Osteoblast (primary cell): ENCODE results near the gene RFC2. TPM values are rescaled to one million over a fixed set of nuclear protein-coding genes. Genes with fewer than 3 reads are reported as not detected.

Source experiments
- DNase-seq: peaks from one replicate; pipeline ENCODE4 v3.0.0; 2011; ENCODE audit warnings: low spot score, mixed read lengths; ENCODE audit not compliant: insufficient read length; ENCODE audit errors: missing footprints
- H2AFZ ChIP-seq: 2 replicates; pipeline ENCODE4 v1.6.0; 2011; ENCODE audit warnings: mild to moderate bottlenecking, low read length
- H3K27ac ChIP-seq: 2 replicates; pipeline ENCODE4 v1.5.1; 2011; ENCODE audit warnings: mild to moderate bottlenecking, low read depth, low read length, moderate library complexity
- H3K27me3 ChIP-seq: 2 replicates; pipeline ENCODE4 v1.6.0; 2012; ENCODE audit warnings: mild to moderate bottlenecking, control low read depth, inconsistent platforms, low read length, moderate library complexity; ENCODE audit not compliant: insufficient read depth
- H3K36me3 ChIP-seq: 2 replicates; pipeline ENCODE4 v1.5.1; 2011; ENCODE audit warnings: mild to moderate bottlenecking, low read length, control low read depth, moderate library complexity; ENCODE audit not compliant: insufficient read depth
- H3K4me1 ChIP-seq: 2 replicates; pipeline ENCODE4 v1.5.1; 2011; ENCODE audit warnings: mild to moderate bottlenecking, low read length, control low read depth, moderate library complexity; ENCODE audit not compliant: insufficient read depth
- H3K4me2 ChIP-seq: 2 replicates; pipeline ENCODE4 v1.6.0; 2011; ENCODE audit warnings: mild to moderate bottlenecking, low read length; ENCODE audit not compliant: insufficient read depth
- H3K4me3 ChIP-seq: fragments of 200-600 bp; sonication (generic); 3 replicates; pipeline ENCODE4 v1.5.1; 2012; ENCODE audit warnings: mild to moderate bottlenecking, low read length, inconsistent platforms; ENCODE audit not compliant: insufficient read depth
- H3K79me2 ChIP-seq: 2 replicates; pipeline ENCODE4 v1.6.0; 2012; ENCODE audit warnings: mild to moderate bottlenecking, low read length, control low read depth, inconsistent platforms; ENCODE audit not compliant: insufficient read depth
- H3K9me3 ChIP-seq: 2 replicates; pipeline ENCODE4 v1.5.1; 2011; ENCODE audit warnings: low read depth, low read length, control low read depth
- H4K20me1 ChIP-seq: 2 replicates; pipeline ENCODE4 v1.6.0; 2012; ENCODE audit warnings: mild to moderate bottlenecking, low read length, control low read depth; ENCODE audit not compliant: insufficient read depth
- total RNA-seq: library from RNA; depleted of rRNA; stranded (reverse); fragments of >200 nt; gene quantifications from 2 replicates; pipeline ENCODE4 v1.2.3, GENCODE V29; 2012
- TF ChIP-seq, protein P1 (sequence below): IDR thresholded peaks from 2 replicates; pipeline ENCODE4 v1.5.1; 2011; ENCODE audit warnings: mild to moderate bottlenecking, low read depth, low read length, moderate library complexity; ENCODE audit errors: extremely low read depth

RFC2 gene
- total RNA-seq, 1 donor, result 12.3 TPM

DNA sequence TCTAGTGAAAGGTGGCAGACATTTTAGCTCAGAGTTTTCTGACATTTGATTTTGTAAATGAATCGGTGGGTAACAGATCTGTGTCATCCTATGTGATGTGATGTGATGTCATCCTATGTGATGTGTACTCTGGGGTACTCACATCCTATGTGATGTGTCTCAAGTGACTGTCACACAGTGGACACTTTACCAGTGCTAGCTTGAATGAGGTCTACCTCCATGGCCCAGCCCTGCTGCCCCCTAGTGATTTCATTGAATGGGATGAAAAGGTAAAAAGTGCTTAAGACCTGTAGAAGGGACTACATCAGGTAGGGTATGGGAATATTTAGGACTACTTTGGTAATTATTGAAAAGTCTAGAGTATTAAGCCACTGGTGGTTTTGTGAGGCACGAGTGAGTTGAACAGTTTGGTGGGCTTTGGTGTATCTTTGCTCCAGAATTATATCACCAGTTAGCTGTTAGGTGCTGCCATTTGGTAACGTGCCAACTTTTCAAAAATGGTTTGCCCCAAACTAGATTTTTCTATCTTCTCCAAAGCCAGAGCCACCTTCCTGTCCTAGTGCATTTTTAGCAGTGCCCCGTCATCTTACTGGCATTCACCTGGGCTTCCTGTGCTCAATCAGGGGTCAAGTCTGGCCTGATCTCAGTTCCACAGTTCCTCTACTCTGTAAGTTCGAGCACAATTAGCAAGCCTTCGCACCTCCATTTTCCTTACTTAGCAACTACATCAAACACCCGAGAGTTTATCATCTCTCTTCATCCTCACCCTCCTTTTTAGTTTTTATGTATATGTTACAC, 70.3 kb downstream of the RFC2 start:
- Histone ChIP-seq H3K4me3 (no peak overlapping the region), H4K20me1 (peaks cover 95% of the 10 kb centered on the region), H3K27ac (no peak overlapping the region), H3K79me2 (peaks cover 100% of the 10 kb centered on the region), H3K9me3 (no peaks in the 10 kb centered on the region), H3K4me1 (peaks cover 42% of the 10 kb centered on the region), H2AFZ (no peak overlapping the region), H3K27me3 (no peaks in the 10 kb centered on the region), H3K4me2 (no peak overlapping the region), H3K36me3 (peaks cover 37% of the 10 kb centered on the region)
- TF ChIP-seq, protein P1, sequence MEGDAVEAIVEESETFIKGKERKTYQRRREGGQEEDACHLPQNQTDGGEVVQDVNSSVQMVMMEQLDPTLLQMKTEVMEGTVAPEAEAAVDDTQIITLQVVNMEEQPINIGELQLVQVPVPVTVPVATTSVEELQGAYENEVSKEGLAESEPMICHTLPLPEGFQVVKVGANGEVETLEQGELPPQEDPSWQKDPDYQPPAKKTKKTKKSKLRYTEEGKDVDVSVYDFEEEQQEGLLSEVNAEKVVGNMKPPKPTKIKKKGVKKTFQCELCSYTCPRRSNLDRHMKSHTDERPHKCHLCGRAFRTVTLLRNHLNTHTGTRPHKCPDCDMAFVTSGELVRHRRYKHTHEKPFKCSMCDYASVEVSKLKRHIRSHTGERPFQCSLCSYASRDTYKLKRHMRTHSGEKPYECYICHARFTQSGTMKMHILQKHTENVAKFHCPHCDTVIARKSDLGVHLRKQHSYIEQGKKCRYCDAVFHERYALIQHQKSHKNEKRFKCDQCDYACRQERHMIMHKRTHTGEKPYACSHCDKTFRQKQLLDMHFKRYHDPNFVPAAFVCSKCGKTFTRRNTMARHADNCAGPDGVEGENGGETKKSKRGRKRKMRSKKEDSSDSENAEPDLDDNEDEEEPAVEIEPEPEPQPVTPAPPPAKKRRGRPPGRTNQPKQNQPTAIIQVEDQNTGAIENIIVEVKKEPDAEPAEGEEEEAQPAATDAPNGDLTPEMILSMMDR, result peak; percentile 31
- peak; percentile 65 for DNase-seq

GRCh38 chr7:74183142-74183541, 71.1 kb downstream of the RFC2 start:
- peak overlapping the region; percentile 20 for H3K27ac ChIP-seq
- peaks cover 100% of the 10 kb centered on the region for H3K79me2 ChIP-seq
- peaks cover 95% of the 10 kb centered on the region for H4K20me1 ChIP-seq
- H3K27me3 ChIP-seq, result no peaks in the 10 kb centered on the region
- H3K36me3 ChIP-seq, result peaks cover 37% of the 10 kb centered on the region
- TF ChIP-seq, protein P1, result no peak
- DNase-seq, result no peak
- no peak overlapping the region for H3K4me3 ChIP-seq
- peaks cover 42% of the 10 kb centered on the region for H3K4me1 ChIP-seq
- no peaks in the 10 kb centered on the region for H3K9me3 ChIP-seq
- no peak overlapping the region for H2AFZ ChIP-seq
- H3K4me2 ChIP-seq, result no peak overlapping the region

- Histone ChIP-seq H3K4me1 (peaks cover 36% of the 10 kb centered on the region), H3K4me3 (no peak overlapping the region), H3K27ac (no peak overlapping the region), H3K79me2 (peaks cover 100% of the 10 kb centered on the region), H4K20me1 (peaks cover 95% of the 10 kb centered on the region), H3K9me3 (no peaks in the 10 kb centered on the region), H3K36me3 (peaks cover 36% of the 10 kb centered on the region), H3K4me2 (no peak overlapping the region), H2AFZ (no peak overlapping the region), H3K27me3 (no peaks in the 10 kb centered on the region)
- TF ChIP-seq, protein P1, result no peak
- DNase-seq, result no peak
These were observed 71.6 kb downstream of the RFC2 start for GRCh38 chr7:74182453-74183090.

DNA sequence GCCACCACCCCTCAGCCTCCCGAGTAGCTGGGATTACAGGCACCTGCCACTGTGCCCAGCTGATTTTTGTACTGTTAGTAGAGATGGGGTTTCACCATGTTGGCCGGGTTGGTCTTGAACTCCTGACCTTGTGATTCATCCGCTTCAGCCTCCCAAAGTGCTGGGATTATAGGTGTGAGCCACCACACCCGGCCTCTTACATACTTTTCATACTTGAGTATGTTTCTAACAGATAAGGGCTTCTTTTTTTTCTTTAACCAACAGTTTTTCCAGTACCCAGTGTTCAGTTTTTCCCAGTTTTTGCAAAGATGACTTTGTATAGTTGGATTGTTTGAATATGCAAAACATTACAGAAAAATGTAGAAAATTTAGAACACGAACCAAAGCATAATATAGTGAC, 72.4 kb downstream of the RFC2 start:
- peaks cover 100% of the 10 kb centered on the region for H3K79me2 ChIP-seq
- no peak overlapping the region for H3K27ac ChIP-seq
- no peaks in the 10 kb centered on the region for H3K9me3 ChIP-seq
- H3K27me3 ChIP-seq, result no peaks in the 10 kb centered on the region
- peaks cover 34% of the 10 kb centered on the region for H3K4me1 ChIP-seq
- H3K4me2 ChIP-seq, result no peak overlapping the region
- no peak overlapping the region for H3K4me3 ChIP-seq
- H3K36me3 ChIP-seq, result peaks cover 36% of the 10 kb centered on the region
- DNase-seq, result no peak
- H4K20me1 ChIP-seq, result peaks cover 94% of the 10 kb centered on the region
- no peak overlapping the region for H2AFZ ChIP-seq
- TF ChIP-seq, protein P1, result no peak
